PC-3 (cell line): ENCODE measurements around the gene PDE9A. TPM values are rescaled to one million over a fixed set of nuclear protein-coding genes. Genes with fewer than 3 reads are reported as not detected.

Source experiments
- ATAC-seq: fragments of 200-7000 bp; cut with Tn5 transposase; 2 replicates; pipeline ENCODE4 v1.9.1; 2020; ENCODE audit warnings: mild to moderate bottlenecking, moderate library complexity
- BruUV-seq: library from RNA; stranded (reverse); fragments of 400-500 nt; replicated peaks from 2 replicates; lab custom pipeline; 2021; lab: Mats Ljungman, UMichigan
- CTCF ChIA-PET: fragments of 300-600 bp; sonication (Branson Sonifier 250); formaldehyde crosslinking; loops from one replicate; lab custom pipeline; 2022; ENCODE audit warnings: antibody characterized with exemption; lab: Charles Lee
- POLR2A ChIA-PET: fragments of 300-600 bp; sonication (Branson Sonifier 250); formaldehyde crosslinking; loops from one replicate; lab custom pipeline; 2022; ENCODE audit warnings: antibody characterized with exemption; ENCODE audit not compliant: unreplicated experiment; lab: Charles Lee
- DNase-seq: peaks from one replicate; pipeline ENCODE4 v3.0.0-alpha.2; 2015
- H2AFZ ChIP-seq: fragments of 300-600 bp; sonication (generic); 2 replicates; pipeline ENCODE4 v1.6.0; 2016; ENCODE audit warnings: antibody characterized with exemption, low read length
- H3F3A ChIP-seq: fragments of 300-600 bp; sonication (generic); one replicate; pipeline ENCODE4 v1.6.0; 2017; ENCODE audit warnings: antibody characterized with exemption, low read length, control low read depth, mild to moderate bottlenecking; ENCODE audit not compliant: unreplicated experiment
- H3K27ac ChIP-seq: fragments of 300-600 bp; sonication (generic); 2 replicates; pipeline ENCODE4 v1.5.1; 2016; ENCODE audit warnings: mild to moderate bottlenecking, low read length
- H3K27me3 ChIP-seq: fragments of 300-600 bp; sonication (generic); 2 replicates; pipeline ENCODE4 v1.6.1; 2016; ENCODE audit warnings: low read length, mixed read lengths
- H3K36me3 ChIP-seq: fragments of 300-600 bp; sonication (generic); 2 replicates; pipeline ENCODE4 v1.6.1; 2016; ENCODE audit warnings: low read depth, mixed run types, low read length, mixed read lengths
- H3K4me1 ChIP-seq: fragments of 300-600 bp; sonication (generic); 2 replicates; pipeline ENCODE4 v1.5.1; 2016; ENCODE audit warnings: low read length; ENCODE audit not compliant: insufficient read depth
- H3K4me2 ChIP-seq: fragments of 300-600 bp; sonication (generic); 2 replicates; pipeline ENCODE4 v1.6.0; 2016; ENCODE audit warnings: low read length
- H3K4me3 ChIP-seq: fragments of 300-600 bp; sonication (generic); 2 replicates; pipeline ENCODE4 v1.5.1; 2016; ENCODE audit warnings: mild to moderate bottlenecking, low read length, mixed read lengths
- H3K79me2 ChIP-seq: fragments of 300-600 bp; sonication (generic); 2 replicates; pipeline ENCODE4 v1.6.1; 2017; ENCODE audit warnings: low read length, mixed read lengths
- H3K9ac ChIP-seq: fragments of 300-600 bp; sonication (generic); 2 replicates; pipeline ENCODE4 v1.6.0; 2016; ENCODE audit warnings: mild to moderate bottlenecking, low read length
- H3K9me2 ChIP-seq: fragments of 300-600 bp; sonication (generic); replicated peaks from 2 replicates; pipeline ENCODE4 v1.6.1; 2016; ENCODE audit warnings: mixed run types, low read length, mixed read lengths
- H3K9me3 ChIP-seq: fragments of 300-600 bp; sonication (generic); 2 replicates; pipeline ENCODE4 v1.6.1; 2016; ENCODE audit warnings: low read length, mixed read lengths
- H4K20me1 ChIP-seq: fragments of 300-600 bp; sonication (generic); 2 replicates; pipeline ENCODE4 v1.6.1; 2016; ENCODE audit warnings: low read length, mixed read lengths
- CTCF ChIP-seq: fragments of 300-600 bp; sonication (generic); conservative IDR thresholded peaks from 2 replicates; pipeline ENCODE4 v1.5.1; 2017; ENCODE audit warnings: antibody characterized with exemption, low read depth, mild to moderate bottlenecking, low read length
- EZH2 ChIP-seq: fragments of 300-600 bp; sonication (generic); IDR thresholded peaks from one replicate; pipeline ENCODE4 v1.6.1; 2017; ENCODE audit warnings: antibody characterized with exemption, mild to moderate bottlenecking, low read length; ENCODE audit not compliant: unreplicated experiment
- EZH2phosphoT487 ChIP-seq: fragments of 300-600 bp; sonication (generic); IDR thresholded peaks from 2 replicates; pipeline ENCODE4 v1.6.1; 2018; ENCODE audit warnings: mild to moderate bottlenecking, antibody characterized with exemption, low read length, borderline replicate concordance
- intact Hi-C: fragments of 100-400 bp; cut with micrococcal nuclease; formaldehyde crosslinking; loops from 2 replicates; pipeline ENCODE4 v1.9.0; 2023
- total RNA-seq: library from RNA; depleted of rRNA; stranded (reverse); fragments of >200 nt; gene quantifications from 2 replicates; pipeline ENCODE4 v1.2.3, GENCODE V29; 2014

Gene PDE9A
- total RNA-seq, 1 experiment from 2014 or later = 0.33 TPM

GRCh38 chr21:42699196-42699595, 45.8 kb downstream of the PDE9A start:
- intact Hi-C loops = no loop called here
- no peaks in the 10 kb centered on the region for H3K4me1 ChIP-seq
- no TSS peak for BruUV-seq
- H3K36me3 ChIP-seq = no peaks in the 10 kb centered on the region
- ATAC-seq = no peak
- H3K79me2 ChIP-seq = no peaks in the 10 kb centered on the region
- peaks cover 72% of the 10 kb centered on the region for H3K27me3 ChIP-seq
- no peaks in the 10 kb centered on the region for H3K9me2 ChIP-seq
- H3K9ac ChIP-seq = no peak overlapping the region
- H4K20me1 ChIP-seq = no peaks in the 10 kb centered on the region
- no peak overlapping the region for H3K4me2 ChIP-seq
- no peak overlapping the region for H3K4me3 ChIP-seq
- TF ChIP-seq EZH2 (no peak), EZH2phosphoT487 (no peak), CTCF (no peak)
- CTCF ChIA-PET = interaction anchor here (0.6 kb wide), 1 partner anchor 332 kb away, joined by 10 read pairs; no protein-coding TSS in a partner anchor
- DNase-seq = no peak
- no peak overlapping the region for H2AFZ ChIP-seq
- 0 out of 2 replicates have a peak, but pooled peaks cover 5% of the 10 kb centered on the region for H3K9me3 ChIP-seq
- H3K27ac ChIP-seq = no peak overlapping the region
- H3F3A ChIP-seq = no peaks in the 10 kb centered on the region
- POLR2A ChIA-PET = interaction anchor here (0.7 kb wide), 1 partner anchor 16 kb away, joined by 3 read pairs; no protein-coding TSS in a partner anchor

DNA sequence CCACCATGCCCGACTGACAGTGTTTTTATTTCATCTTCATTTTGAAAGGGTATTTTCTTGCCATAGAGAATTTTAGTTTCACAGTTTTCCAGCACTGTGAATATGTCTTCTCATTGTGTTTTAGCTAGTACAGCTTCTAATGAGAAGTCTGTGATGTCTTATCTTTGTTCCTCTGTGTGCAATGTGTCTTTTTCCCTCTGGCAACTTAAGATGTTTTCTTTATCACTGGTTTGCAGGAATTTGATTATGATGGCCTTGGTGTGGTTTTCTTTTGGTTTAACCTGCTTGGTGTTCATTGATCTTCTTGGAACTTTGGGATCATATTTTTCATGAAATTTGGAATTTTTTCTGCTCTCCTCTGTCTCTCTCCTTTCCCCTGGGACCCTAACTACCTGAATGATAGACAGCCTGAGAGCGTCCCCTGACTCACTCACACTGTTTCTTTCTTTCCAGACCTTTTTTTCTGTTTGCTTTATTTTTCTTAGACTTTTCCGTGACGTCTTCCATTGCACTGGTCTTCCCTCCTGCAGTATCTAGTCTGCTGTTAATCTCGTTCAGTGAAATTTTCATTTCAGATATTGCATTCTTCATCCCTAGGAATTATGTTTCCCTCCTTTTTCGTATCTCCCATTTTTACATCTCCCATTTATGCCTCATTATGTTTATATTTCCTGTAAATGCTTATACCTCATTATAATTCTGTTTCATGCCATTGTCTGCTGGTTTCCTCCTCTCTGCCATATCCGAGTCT, 48.5 kb downstream of the PDE9A start:
- no peaks in the 10 kb centered on the region for H3K9me2 ChIP-seq
- no TSS peak for BruUV-seq
- no peak for DNase-seq
- no peaks in the 10 kb centered on the region for H3K4me1 ChIP-seq
- TF ChIP-seq EZH2phosphoT487 (no peak), EZH2 (no peak), CTCF (no peak)
- H3F3A ChIP-seq = no peaks in the 10 kb centered on the region
- H3K9ac ChIP-seq = no peak overlapping the region
- H2AFZ ChIP-seq = no peak overlapping the region
- no peaks in the 10 kb centered on the region for H3K79me2 ChIP-seq
- ATAC-seq = no peak
- ChIA-PET POLR2A (no interaction called here), CTCF (no interaction called here)
- H4K20me1 ChIP-seq = no peaks in the 10 kb centered on the region
- intact Hi-C loops = no loop called here
- H3K36me3 ChIP-seq = no peaks in the 10 kb centered on the region
- H3K9me3 ChIP-seq = 0 out of 2 replicates have a peak, but pooled peaks cover 5% of the 10 kb centered on the region
- H3K27me3 ChIP-seq = peaks cover 58% of the 10 kb centered on the region
- no peak overlapping the region for H3K4me3 ChIP-seq
- H3K4me2 ChIP-seq = no peak overlapping the region
- H3K27ac ChIP-seq = no peak overlapping the region

- BruUV-seq = no TSS peak
- TF ChIP-seq EZH2 (no peak), CTCF (no peak), EZH2phosphoT487 (no peak)
- POLR2A ChIA-PET = no interaction called here
Observed at GRCh38 chr21:42702720-42703119, 49.3 kb downstream of the PDE9A start.

More at GRCh38 chr21:42702720-42703119, 49.3 kb downstream of the PDE9A start:
- DNase-seq (no peak), ATAC-seq (no peak)
- Histone ChIP-seq H3F3A (no peaks in the 10 kb centered on the region), H3K4me2 (no peak overlapping the region), H3K27me3 (peaks cover 50% of the 10 kb centered on the region), H3K4me3 (no peak overlapping the region), H2AFZ (no peak overlapping the region), H3K9ac (no peak overlapping the region), H3K79me2 (no peaks in the 10 kb centered on the region), H3K4me1 (no peaks in the 10 kb centered on the region), H3K36me3 (no peaks in the 10 kb centered on the region), H3K9me2 (no peaks in the 10 kb centered on the region), H3K9me3 (0 out of 2 replicates have a peak, but pooled peaks cover 5% of the 10 kb centered on the region), H4K20me1 (no peaks in the 10 kb centered on the region), H3K27ac (no peak overlapping the region)
- intact Hi-C loops = no loop called here
- CTCF ChIA-PET = no interaction called here
